Measurements from ENCODE around the gene SLC6A1. TPM values are rescaled to one million over a fixed set of nuclear protein-coding genes. Genes with fewer than 3 reads are reported as not detected.

The SLC6A1 gene
- total RNA-seq, 1 experiment from 2014 or later: not detected

GRCh38 chr3:11020764-11021163, 28.2 kb downstream of the SLC6A1 start:
- Histone ChIP-seq H4K20me1 (ENCODE audit: insufficient read depth) (no peaks in the 10 kb centered on the region), H3K9me2 (ENCODE audit: insufficient read depth) (no peaks in the 10 kb centered on the region), H3K9ac (ENCODE audit: low read length) (no peak overlapping the region), H3K9me3 (ENCODE audit: control insufficient read depth in 1 of 2, insufficient read depth in 1 of 2, low read depth in 1 of 2, low read length in 2 of 2) (no peaks in the 10 kb centered on the region), H3K27me3 (ENCODE audit: insufficient read depth, low read length) (peaks cover 42% of the 10 kb centered on the region), H3K4me2 (ENCODE audit: low read length) (no peak overlapping the region), H3K79me2 (ENCODE audit: insufficient read depth, low read length) (no peaks in the 10 kb centered on the region), H3K4me3 (replicated peaks in 1 of 2; ENCODE audit: low read depth in 1 of 2, low read length in 2 of 2) (no peak overlapping the region), H3K27ac (ENCODE audit: low read depth, low read length) (no peak overlapping the region), H3K4me1 (ENCODE audit: control insufficient read depth in 1 of 2, insufficient read depth in 2 of 2, low read length in 2 of 2) (no peaks in the 10 kb centered on the region), H3K36me3 (ENCODE audit: control insufficient read depth in 1 of 2, insufficient read depth in 2 of 2, low read length in 2 of 2) (no peaks in the 10 kb centered on the region), H2AFZ (ENCODE audit: low read depth, low read length, poor library complexity, severe bottlenecking) (no peak overlapping the region)
- ChIA-PET CTCF (no interaction called here), RAD21 (ENCODE audit: low non-redundant PET in 1 of 2, low total read pairs in 2 of 2, uncharacterized antibody in 2 of 2, unreplicated experiment in 2 of 2) (no interaction called here), POLR2A (no interaction called here)
- no peak for DNase-seq (ENCODE audit: low read depth, low spot score)
- TF ChIP-seq POLR2AphosphoS5 (IDR thresholded peaks at IDR 0.05; ENCODE audit: low read depth, low read length): no peak
- no peak for TF ChIP-seq EGR1 (IDR thresholded peaks at IDR 0.05; ENCODE audit: low read depth)
- TF ChIP-seq SP1 (IDR thresholded peaks at IDR 0.05; ENCODE audit: low read depth): no peak
- TF ChIP-seq CTCF (IDR thresholded peaks at IDR 0.05 in 2 of 3, conservative IDR thresholded peaks at IDR 0.05 in 1 of 3; ENCODE audit: borderline replicate concordance in 1 of 3, insufficient read depth in 1 of 3, low read depth in 2 of 3, low read length in 2 of 3): no peak
- intact Hi-C loops (cut with micrococcal nuclease): no loop called here
- ATAC-seq: no peak
- no TSS peak for BruUV-seq (replicated peaks)

GRCh38 chr3:11021611-11022011, 29.1 kb downstream of the SLC6A1 start:
- Histone ChIP-seq H3K79me2 (ENCODE audit: insufficient read depth, low read length) (no peaks in the 10 kb centered on the region), H2AFZ (ENCODE audit: low read depth, low read length, poor library complexity, severe bottlenecking) (no peak overlapping the region), H3K4me2 (ENCODE audit: low read length) (no peak overlapping the region), H3K27ac (ENCODE audit: low read depth, low read length) (no peak overlapping the region), H3K27me3 (ENCODE audit: insufficient read depth, low read length) (peaks cover 43% of the 10 kb centered on the region), H4K20me1 (ENCODE audit: insufficient read depth) (no peaks in the 10 kb centered on the region), H3K4me1 (ENCODE audit: control insufficient read depth in 1 of 2, insufficient read depth in 2 of 2, low read length in 2 of 2) (no peaks in the 10 kb centered on the region), H3K9me2 (ENCODE audit: insufficient read depth) (no peaks in the 10 kb centered on the region), H3K36me3 (ENCODE audit: control insufficient read depth in 1 of 2, insufficient read depth in 2 of 2, low read length in 2 of 2) (no peaks in the 10 kb centered on the region), H3K9me3 (ENCODE audit: control insufficient read depth in 1 of 2, insufficient read depth in 1 of 2, low read depth in 1 of 2, low read length in 2 of 2) (no peaks in the 10 kb centered on the region), H3K4me3 (replicated peaks in 1 of 2; ENCODE audit: low read depth in 1 of 2, low read length in 2 of 2) (no peak overlapping the region), H3K9ac (ENCODE audit: low read length) (no peak overlapping the region)
- DNase-seq (ENCODE audit: low read depth, low spot score) (no peak), ATAC-seq (no peak)
- POLR2A ChIA-PET: no interaction called here
- CTCF ChIA-PET: no interaction called here
- BruUV-seq (replicated peaks): no TSS peak
- intact Hi-C loops (cut with micrococcal nuclease): no loop called here
- RAD21 ChIA-PET (ENCODE audit: low non-redundant PET in 1 of 2, low total read pairs in 2 of 2, uncharacterized antibody in 2 of 2, unreplicated experiment in 2 of 2): no interaction called here
- TF ChIP-seq CBX3 (IDR thresholded peaks at IDR 0.05; ENCODE audit: low read depth) (no peak), MAX (IDR thresholded peaks at IDR 0.05) (no peak), ZNF274 (IDR thresholded peaks at IDR 0.05; ENCODE audit: low read depth, low read length) (no peak), ZBTB33 (IDR thresholded peaks at IDR 0.05; ENCODE audit: extremely low read depth, insufficient replicate concordance, low read length) (no peak), FOSL1 (IDR thresholded peaks at IDR 0.05; ENCODE audit: low read depth) (no peak), EGR1 (IDR thresholded peaks at IDR 0.05; ENCODE audit: low read depth) (no peak), JUND (IDR thresholded peaks at IDR 0.05) (no peak), CEBPB (IDR thresholded peaks at IDR 0.05; ENCODE audit: low read depth) (no peak), POLR2AphosphoS5 (IDR thresholded peaks at IDR 0.05; ENCODE audit: low read depth, low read length) (no peak), REST (IDR thresholded peaks at IDR 0.05; ENCODE audit: low read depth) (no peak), RAD21 (IDR thresholded peaks at IDR 0.05; ENCODE audit: low read depth) (no peak), ZFX (IDR thresholded peaks at IDR 0.05) (no peak), SRF (IDR thresholded peaks at IDR 0.05; ENCODE audit: low read depth) (no peak)

Data from HCT116 (cell line).